ENCODE results near the gene TSPAN18.

TSPAN18 gene

DNA sequence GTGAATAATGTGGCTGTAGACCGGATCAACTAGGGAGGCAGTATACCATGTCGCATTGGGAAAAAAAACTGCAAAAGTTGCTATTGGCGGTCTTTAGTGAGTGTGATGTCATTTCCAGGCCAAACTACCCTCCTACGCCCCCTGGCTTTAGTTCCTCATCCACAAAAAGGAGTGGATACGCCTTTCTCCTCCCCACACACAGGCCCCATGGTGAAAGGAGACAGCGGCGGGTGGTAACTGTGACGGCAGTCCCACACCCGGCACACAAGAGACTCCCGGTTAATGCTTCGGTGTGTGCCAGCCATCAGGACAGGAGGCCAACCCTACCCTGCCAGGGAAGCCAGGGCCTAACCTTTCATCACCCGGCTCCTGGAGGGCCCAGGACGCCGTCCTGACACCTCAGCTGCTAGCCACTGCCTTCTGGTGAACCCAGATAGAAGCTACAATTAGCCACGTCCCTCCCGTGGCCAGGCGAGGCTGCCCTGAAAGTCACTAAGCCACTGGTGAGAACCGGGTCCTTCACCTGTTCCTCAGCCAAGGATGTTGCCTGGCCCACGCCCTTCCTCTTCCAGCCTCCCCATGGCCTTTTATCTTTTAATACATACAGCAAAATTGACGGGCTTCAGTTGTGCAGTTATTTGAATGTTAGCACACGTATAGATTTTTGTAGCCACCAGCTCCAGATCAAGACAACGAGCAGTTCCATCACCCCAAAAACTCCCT lies 213.1 kb downstream of the TSPAN18 start:
- no peak overlapping the region for H3K4me3 ChIP-seq (ENCODE audit: low read depth, low read length)
- no peak for DNase-seq (ENCODE audit: low read depth)
- TF ChIP-seq, protein P1, sequence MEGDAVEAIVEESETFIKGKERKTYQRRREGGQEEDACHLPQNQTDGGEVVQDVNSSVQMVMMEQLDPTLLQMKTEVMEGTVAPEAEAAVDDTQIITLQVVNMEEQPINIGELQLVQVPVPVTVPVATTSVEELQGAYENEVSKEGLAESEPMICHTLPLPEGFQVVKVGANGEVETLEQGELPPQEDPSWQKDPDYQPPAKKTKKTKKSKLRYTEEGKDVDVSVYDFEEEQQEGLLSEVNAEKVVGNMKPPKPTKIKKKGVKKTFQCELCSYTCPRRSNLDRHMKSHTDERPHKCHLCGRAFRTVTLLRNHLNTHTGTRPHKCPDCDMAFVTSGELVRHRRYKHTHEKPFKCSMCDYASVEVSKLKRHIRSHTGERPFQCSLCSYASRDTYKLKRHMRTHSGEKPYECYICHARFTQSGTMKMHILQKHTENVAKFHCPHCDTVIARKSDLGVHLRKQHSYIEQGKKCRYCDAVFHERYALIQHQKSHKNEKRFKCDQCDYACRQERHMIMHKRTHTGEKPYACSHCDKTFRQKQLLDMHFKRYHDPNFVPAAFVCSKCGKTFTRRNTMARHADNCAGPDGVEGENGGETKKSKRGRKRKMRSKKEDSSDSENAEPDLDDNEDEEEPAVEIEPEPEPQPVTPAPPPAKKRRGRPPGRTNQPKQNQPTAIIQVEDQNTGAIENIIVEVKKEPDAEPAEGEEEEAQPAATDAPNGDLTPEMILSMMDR (IDR thresholded peaks at IDR 0.05; ENCODE audit: insufficient read depth, low read depth, low read length, missing control alignments): no peak

DNA sequence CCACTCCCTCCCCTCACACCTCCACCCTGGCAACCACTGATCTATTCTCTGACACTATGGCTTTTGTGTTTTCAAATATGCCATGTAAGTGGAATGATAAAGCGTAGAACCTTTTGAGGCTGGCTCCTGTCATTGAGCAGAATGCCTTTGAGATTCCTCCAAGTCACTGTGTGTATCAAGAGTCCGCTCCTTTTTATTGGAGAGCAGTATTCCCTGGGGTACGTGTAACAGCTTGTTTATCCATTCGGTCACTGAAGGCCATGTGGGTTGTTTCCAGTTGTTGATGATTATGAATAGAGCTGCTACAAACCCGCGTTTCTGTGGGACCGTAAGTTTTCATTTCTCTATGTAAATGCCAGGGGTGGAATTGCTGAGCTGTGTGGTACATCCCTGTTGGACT lies 213.6 kb downstream of the TSPAN18 start:
- H3K4me3 ChIP-seq (ENCODE audit: low read depth, low read length): no peak overlapping the region
- no peak for DNase-seq (ENCODE audit: low read depth)
- TF ChIP-seq, protein P1 (IDR thresholded peaks at IDR 0.05; ENCODE audit: insufficient read depth, low read depth, low read length, missing control alignments): no peak

DNA sequence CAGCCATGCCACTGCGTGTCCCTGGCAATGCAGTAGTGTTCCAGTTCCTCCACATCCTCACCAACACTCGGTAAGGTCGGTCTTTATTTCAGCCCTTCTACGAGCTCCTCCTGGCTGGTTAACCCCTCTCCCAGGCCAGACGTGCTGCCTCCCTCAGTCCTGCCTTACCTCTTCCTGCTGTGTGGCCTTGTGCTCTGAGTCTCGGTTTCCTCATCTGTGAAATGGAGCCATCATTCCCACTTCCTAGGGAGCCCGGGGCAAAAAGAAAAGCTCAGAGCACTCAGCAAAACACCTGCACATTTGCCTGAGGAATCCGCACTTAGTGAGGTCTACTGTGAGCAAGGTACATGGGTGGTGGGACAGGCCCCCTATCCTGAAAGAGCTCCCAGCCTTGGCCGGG lies 214.1 kb downstream of the TSPAN18 start:
- no peak for DNase-seq (ENCODE audit: low read depth)
- H3K4me3 ChIP-seq (ENCODE audit: low read depth, low read length): no peak overlapping the region
- TF ChIP-seq, protein P1 (IDR thresholded peaks at IDR 0.05; ENCODE audit: insufficient read depth, low read depth, low read length, missing control alignments): no peak

DNA sequence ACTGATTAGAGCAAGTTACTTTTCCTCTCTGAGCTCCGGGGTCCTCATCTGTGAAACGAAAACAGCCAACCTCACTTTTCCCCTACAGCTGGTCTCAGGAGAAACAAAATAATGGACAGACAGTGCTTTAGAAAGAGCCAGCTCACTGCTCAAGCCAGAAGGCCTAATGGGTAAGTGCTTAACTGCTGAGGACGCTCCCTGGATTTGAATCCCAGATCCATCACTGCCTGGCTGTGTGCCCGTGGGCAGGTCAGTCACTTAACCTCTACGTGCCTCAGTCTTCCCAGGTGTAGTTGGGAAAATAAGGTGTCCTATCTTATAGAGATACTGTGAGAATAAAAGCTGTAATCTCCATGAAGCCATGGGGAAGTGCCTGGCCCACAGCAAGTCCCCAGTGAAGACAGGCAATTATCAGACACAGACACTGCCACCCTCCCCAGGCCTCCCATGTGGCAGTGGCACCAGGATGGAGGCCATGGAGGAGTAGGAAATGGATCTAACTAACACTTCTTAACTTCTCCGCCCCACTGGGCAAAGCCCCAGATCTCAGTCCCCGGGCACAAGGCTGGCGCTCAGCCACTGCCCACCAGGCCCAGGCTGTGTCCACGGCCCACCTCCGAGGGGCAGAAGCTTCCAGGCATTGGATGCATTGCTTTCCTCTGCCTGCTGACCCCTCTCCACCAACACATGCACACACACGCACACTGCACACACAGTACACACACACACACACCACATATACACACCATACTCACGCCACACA lies 214.7 kb downstream of the TSPAN18 start:
- DNase-seq (ENCODE audit: low read depth): no peak
- TF ChIP-seq, protein P1 (IDR thresholded peaks at IDR 0.05; ENCODE audit: insufficient read depth, low read depth, low read length, missing control alignments): no peak
- H3K4me3 ChIP-seq (ENCODE audit: low read depth, low read length): no peak overlapping the region

DNA sequence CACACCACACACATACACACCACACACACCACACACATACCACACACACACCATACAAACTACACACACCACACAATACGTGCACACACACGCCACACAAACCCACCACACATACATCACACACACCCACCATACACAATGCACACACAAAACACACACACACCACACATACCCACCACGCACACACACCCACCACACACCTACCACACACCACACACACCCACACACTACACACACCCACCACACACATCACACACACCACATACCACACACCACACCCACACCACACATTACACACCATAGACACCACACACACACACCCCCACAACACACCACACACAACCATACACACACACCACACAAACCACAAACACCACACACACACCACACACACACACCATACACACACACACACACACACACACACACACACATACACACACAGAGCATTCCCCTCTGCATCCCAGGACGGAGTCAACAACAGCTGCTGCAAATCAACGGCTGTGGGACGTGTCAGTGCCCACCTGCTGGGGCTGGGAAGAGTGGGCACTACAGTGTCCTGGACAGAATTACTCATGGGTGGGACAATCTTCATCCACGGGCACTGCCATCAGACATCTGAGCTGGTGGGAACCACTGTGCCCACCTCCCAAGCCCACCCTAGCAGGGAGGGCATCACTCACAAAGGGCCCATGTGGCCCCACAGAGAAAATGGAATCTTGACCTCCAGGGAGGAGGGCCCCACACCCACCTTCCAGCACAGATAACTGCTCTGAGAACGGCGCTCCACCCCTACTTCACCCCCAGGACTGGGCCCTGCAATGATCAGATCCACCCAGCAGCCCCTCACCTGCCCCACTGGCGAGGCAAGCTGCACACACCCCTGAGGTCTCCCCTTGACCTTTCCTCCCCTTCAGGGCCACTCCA lies 215.5 kb downstream of the TSPAN18 start:
- DNase-seq (ENCODE audit: low read depth): no peak
- no peak overlapping the region for H3K4me3 ChIP-seq (ENCODE audit: low read depth, low read length)
- TF ChIP-seq, protein P1 (IDR thresholded peaks at IDR 0.05; ENCODE audit: insufficient read depth, low read depth, low read length, missing control alignments): no peak

DNA sequence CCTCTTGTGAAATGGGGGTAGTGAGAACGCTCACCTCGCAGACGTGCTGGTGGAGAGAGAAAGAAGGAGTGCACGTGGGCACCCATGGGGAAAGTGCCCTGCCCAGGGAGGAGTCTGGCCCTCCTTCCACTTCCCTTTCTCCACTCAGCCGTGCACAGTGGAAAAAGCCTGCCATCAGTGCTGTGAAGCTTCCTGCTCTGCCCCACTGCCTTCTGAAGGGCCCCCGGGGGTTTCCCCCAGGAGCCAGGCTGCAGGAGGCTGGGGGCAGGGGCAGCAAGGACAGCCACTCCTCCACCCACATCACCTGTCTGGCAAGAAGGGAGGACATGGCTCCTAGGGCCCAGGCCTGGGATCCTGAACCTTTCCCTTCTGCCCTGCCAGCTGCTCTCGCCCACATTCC lies 216.4 kb downstream of the TSPAN18 start:
- no peak overlapping the region for H3K4me3 ChIP-seq (ENCODE audit: low read depth, low read length)
- DNase-seq (ENCODE audit: low read depth): peak; percentile 16
- TF ChIP-seq, protein P1 (IDR thresholded peaks at IDR 0.05; ENCODE audit: insufficient read depth, low read depth, low read length, missing control alignments): no peak

All from GM12865 (cell line).